Measurements from ENCODE around the gene NF1.

NF1 gene

DNA sequence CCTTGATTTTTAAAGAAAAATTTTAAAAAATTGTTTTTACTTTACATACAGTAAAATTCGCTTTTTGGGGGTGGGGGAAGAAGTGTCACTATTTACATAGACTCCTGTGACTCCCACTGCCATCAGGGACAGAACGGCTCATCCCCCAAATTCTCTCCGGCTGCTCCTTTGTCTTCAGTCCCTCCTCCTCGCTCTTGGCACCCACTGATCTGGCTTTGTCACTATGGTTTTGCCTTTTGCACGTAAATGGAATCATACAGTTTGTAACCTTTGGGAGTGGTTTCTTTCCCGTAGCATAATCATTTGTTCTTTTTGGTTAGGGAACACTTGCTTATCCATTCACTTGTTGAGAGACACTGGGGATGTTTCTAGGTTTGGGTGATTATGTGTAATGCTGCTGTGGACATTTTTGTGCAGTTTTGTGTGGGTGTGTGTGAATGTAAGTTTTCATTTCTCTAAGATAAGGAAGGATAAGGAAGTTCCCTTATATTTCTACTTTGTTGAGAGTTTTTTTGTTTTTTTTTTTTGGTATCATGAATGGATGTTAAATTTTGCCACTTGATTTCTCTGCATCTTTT is 324.1 kb downstream of the NF1 start:
- peak in 3 of 58 donors; percentile 9 to 25 (median 23) for DNase-seq

DNA sequence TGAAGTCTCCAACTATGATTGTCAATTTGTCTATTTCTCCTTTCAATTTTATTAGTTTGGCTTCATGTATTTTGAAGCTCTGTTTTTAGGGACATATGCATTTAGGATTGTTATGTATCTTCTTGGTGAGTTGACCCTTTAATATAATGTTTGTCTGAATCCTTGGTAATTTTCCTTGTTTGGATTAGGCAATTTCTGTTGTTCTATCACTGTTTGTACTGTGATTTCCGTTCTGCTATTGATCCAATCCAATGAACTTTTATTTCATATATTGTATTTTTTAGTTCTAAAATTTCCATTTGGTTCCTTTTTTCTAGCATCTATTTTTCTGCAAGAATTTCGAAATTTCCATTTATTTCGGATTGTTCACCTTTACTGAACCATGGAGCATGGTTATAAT is 327.7 kb downstream of the NF1 start:
- no peak for DNase-seq

DNA sequence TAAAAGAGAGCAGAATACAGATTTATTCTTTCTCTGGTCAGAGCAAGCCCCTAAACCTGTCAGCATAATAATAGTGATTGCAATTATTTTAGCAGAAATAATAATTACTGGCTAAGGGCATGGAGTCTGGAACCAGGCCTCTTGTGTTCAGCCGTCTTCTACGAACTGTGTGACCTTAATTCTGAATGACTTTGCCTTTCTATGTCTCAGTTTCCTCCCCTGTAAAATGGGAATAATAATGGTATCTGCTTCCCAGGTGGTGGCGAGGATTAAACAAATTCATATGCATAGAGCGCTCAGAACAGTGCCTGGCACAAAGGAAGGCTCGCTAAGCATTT is 330.1 kb downstream of the NF1 start:
- no peak for DNase-seq

DNA sequence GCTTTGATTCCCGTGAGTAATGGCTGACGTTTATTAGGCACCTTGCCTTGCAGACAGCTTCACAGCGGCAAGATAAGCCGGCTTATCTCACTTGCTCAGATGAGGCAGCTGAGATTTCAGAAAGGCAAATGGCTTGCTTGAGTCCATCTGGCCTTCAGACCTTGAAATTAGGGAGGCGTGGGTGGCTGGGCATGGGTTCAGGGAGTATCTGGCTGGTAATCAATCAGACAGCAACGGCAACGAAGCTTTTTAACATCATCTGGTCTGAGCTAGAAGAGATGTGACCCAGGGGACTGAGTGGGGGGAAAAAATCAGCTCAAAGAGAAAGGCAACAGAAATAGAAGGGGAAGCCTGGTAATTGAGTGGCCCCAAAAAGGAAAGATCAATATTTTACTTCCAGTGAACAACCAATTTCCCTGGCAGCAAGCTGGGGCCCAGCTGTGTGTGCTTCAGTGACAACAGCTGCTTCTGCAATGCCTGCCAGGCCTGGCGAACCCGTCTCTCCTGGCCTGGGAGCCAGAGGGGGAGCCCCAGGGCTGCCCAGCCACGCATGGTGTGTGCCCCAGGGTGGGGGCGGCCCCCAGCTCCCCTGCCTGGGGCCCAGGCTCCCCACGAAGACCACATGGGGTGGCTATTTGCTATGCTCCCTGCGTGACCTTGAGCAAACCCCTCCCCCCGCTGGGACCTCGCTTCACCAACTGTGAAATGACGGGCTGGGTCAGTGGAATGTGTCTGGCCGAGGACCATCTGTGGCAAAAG is 330.7 kb downstream of the NF1 start:
- DNase-seq: peak in 33 of 58 donors; percentile 8 to 75 (median 35)

Measured in anterior cingulate cortex (tissue), 58 donors.